B cell (primary cell): Measurements from ENCODE around the gene CAMTA1.

ENCODE experiments used
- EZH2 ChIP-seq: IDR thresholded peaks from 2 replicates; pipeline ENCODE4 v1.6.1; 2012; ENCODE audit warnings: borderline replicate concordance, low read depth, mild to moderate bottlenecking, moderate library complexity, low read length; ENCODE audit not compliant: insufficient read depth, poor library complexity, severe bottlenecking
- TF ChIP-seq, protein P1 (sequence below): fragments of 200-600 bp; IDR thresholded peaks from one replicate; pipeline ENCODE4 v1.8.0; 2022; ENCODE audit warnings: antibody characterized with exemption, mild to moderate bottlenecking

DNA sequence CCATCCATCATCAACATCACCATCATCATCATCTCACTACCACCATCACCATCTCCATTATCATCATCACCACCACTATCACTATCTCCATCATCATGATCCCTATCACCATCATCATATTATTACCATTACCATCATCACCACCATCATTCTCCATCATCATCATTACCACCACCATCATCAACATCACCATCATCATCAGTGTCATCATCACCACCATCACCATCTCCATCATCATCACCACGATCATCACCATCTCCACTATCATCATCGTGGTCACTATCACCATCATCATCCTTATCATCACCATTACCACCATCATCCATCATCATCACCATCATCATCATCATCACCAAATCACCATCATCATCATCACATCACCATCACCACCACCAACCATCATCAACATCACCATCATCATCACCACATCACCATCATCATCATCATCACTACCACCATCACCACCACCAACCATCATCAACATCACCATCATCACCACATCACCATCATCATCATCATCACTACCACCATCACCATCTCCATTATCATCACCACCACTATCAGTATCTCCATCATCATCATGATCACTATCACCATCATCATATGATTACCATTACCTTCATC, 783.8 kb downstream of the CAMTA1 start:
- TF ChIP-seq EZH2: no peak
- TF ChIP-seq, protein P1, sequence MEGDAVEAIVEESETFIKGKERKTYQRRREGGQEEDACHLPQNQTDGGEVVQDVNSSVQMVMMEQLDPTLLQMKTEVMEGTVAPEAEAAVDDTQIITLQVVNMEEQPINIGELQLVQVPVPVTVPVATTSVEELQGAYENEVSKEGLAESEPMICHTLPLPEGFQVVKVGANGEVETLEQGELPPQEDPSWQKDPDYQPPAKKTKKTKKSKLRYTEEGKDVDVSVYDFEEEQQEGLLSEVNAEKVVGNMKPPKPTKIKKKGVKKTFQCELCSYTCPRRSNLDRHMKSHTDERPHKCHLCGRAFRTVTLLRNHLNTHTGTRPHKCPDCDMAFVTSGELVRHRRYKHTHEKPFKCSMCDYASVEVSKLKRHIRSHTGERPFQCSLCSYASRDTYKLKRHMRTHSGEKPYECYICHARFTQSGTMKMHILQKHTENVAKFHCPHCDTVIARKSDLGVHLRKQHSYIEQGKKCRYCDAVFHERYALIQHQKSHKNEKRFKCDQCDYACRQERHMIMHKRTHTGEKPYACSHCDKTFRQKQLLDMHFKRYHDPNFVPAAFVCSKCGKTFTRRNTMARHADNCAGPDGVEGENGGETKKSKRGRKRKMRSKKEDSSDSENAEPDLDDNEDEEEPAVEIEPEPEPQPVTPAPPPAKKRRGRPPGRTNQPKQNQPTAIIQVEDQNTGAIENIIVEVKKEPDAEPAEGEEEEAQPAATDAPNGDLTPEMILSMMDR: no peak
